IMR-90 (cell line): ENCODE results near the gene ACTR5. TPM values are rescaled to one million over a fixed set of nuclear protein-coding genes. Genes with fewer than 3 reads are reported as not detected.

ENCODE experiments used
- ATAC-seq: fragments of 200-7000 bp; cut with Tn5 transposase; 2 replicates; pipeline ENCODE4 v1.9.1; 2020; ENCODE audit warnings: low read depth, mild to moderate bottlenecking, moderate library complexity
- BruUV-seq: library from RNA; stranded (reverse); fragments of 400-500 nt; replicated peaks from 2 replicates; lab custom pipeline; 2021; lab: Mats Ljungman, UMichigan
- CTCF ChIA-PET: fragments of 300-600 bp; formaldehyde crosslinking; extraction: SDS; loops from one replicate; lab custom pipeline; 2021; ENCODE audit warnings: antibody characterized with exemption; lab: Yijun Ruan, JAX
- POLR2A ChIA-PET: fragments of 300-600 bp; sonication (Branson Sonifier 250); formaldehyde crosslinking; loops from one replicate; lab custom pipeline; 2022; ENCODE audit warnings: antibody characterized with exemption; ENCODE audit not compliant: unreplicated experiment; lab: Charles Lee
- DNase-seq: peaks from one replicate; pipeline ENCODE4 v3.0.0; 2013
- H2AFZ ChIP-seq: replicated peaks from 2 replicates; pipeline ENCODE3; 2013; ENCODE audit warnings: low read length, mild to moderate bottlenecking; ENCODE audit not compliant: poor library complexity
- H2AK5ac ChIP-seq: 2 replicates; pipeline ENCODE4 v1.6.1; 2013; ENCODE audit warnings: low read depth, low read length, inconsistent platforms
- H2AK9ac ChIP-seq: replicated peaks from 2 replicates; pipeline ENCODE3; 2013; ENCODE audit warnings: mild to moderate bottlenecking, low read depth, low read length, moderate library complexity; ENCODE audit not compliant: poor library complexity
- H2BK120ac ChIP-seq: 2 replicates; pipeline ENCODE4 v1.6.1; 2013; ENCODE audit warnings: low read depth, low read length, inconsistent platforms
- H2BK15ac ChIP-seq: 3 replicates; pipeline ENCODE4 v1.6.1; 2013; ENCODE audit warnings: low read depth, low read length, inconsistent platforms
- H2BK20ac ChIP-seq: 2 replicates; pipeline ENCODE4 v1.6.1; 2013; ENCODE audit warnings: low read depth, mild to moderate bottlenecking, inconsistent platforms, low read length, moderate library complexity
- H2BK5ac ChIP-seq: 2 replicates; pipeline ENCODE4 v1.6.1; 2013; ENCODE audit warnings: mild to moderate bottlenecking, low read depth, low read length, inconsistent platforms; ENCODE audit not compliant: poor library complexity, severe bottlenecking
- H3K14ac ChIP-seq: replicated peaks from 2 replicates; pipeline ENCODE4 v1.6.1; 2013; ENCODE audit warnings: low read depth, low read length, inconsistent platforms
- H3K18ac ChIP-seq: 2 replicates; pipeline ENCODE4 v1.6.1; 2013; ENCODE audit warnings: low read depth, low read length, control low read depth
- H3K23ac ChIP-seq: 2 replicates; pipeline ENCODE4 v1.6.1; 2013; ENCODE audit warnings: low read depth, low read length, inconsistent platforms
- H3K27ac ChIP-seq: 2 replicates; pipeline ENCODE4 v1.5.1; 2013; ENCODE audit warnings: mild to moderate bottlenecking, control low read depth, low read length; ENCODE audit not compliant: insufficient read depth
- H3K27me3 ChIP-seq: 2 replicates; pipeline ENCODE4 v1.6.1; 2013; ENCODE audit warnings: low read length; ENCODE audit not compliant: control insufficient read depth, insufficient read depth
- H3K36me3 ChIP-seq: 2 replicates; pipeline ENCODE4 v1.6.1; 2013; ENCODE audit warnings: low read length, mixed read lengths; ENCODE audit not compliant: control insufficient read depth, insufficient read depth
- H3K4ac ChIP-seq: 2 replicates; pipeline ENCODE4 v1.6.1; 2013; ENCODE audit warnings: low read depth, low read length, inconsistent platforms
- H3K4me1 ChIP-seq: 2 replicates; pipeline ENCODE4 v1.6.1; 2013; ENCODE audit warnings: low read length, mixed read lengths; ENCODE audit not compliant: control insufficient read depth, insufficient read depth
- H3K4me2 ChIP-seq: 2 replicates; pipeline ENCODE4 v1.6.1; 2013; ENCODE audit warnings: low read depth, mild to moderate bottlenecking, control low read depth, low read length, moderate library complexity
- H3K4me3 ChIP-seq: 2 replicates; pipeline ENCODE4 v1.5.1; 2013; ENCODE audit warnings: low read depth, mild to moderate bottlenecking, control low read depth, low read length, moderate library complexity; ENCODE audit not compliant: insufficient read depth
- H3K56ac ChIP-seq: 2 replicates; pipeline ENCODE4 v1.6.1; 2013; ENCODE audit warnings: low read length, inconsistent platforms; ENCODE audit not compliant: insufficient read depth; ENCODE audit errors: extremely low read depth
- H3K79me1 ChIP-seq, 2 experiments: 2 replicates each; pipeline ENCODE4 v1.6.1; 2013; ENCODE audit warnings: low read length in 2 of 2, inconsistent platforms in 1 of 2, low read depth in 1 of 2
- H3K9ac ChIP-seq: 2 replicates; pipeline ENCODE4 v1.6.1; 2013; ENCODE audit warnings: low read depth, low read length, control low read depth
- H3K9me1 ChIP-seq: 2 replicates; pipeline ENCODE4 v1.6.1; 2013; ENCODE audit warnings: low read length, inconsistent platforms; ENCODE audit not compliant: insufficient read depth
- H3K9me3 ChIP-seq: 2 replicates; pipeline ENCODE4 v1.6.1; 2013; ENCODE audit warnings: low read length; ENCODE audit not compliant: control insufficient read depth, insufficient read depth
- H4K20me1 ChIP-seq: 2 replicates; pipeline ENCODE4 v1.6.1; 2013; ENCODE audit warnings: low read length, inconsistent platforms; ENCODE audit not compliant: insufficient read depth
- H4K5ac ChIP-seq: 2 replicates; pipeline ENCODE4 v1.6.1; 2013; ENCODE audit warnings: mild to moderate bottlenecking, low read depth, low read length, control low read depth
- H4K8ac ChIP-seq, 2 experiments: 2 replicates each; pipeline ENCODE4 v1.6.1; 2013; ENCODE audit warnings: low read depth in 2 of 2, low read length in 2 of 2, control low read depth in 1 of 2, inconsistent platforms in 1 of 2
- H4K91ac ChIP-seq: 2 replicates; pipeline ENCODE4 v1.6.1; 2013; ENCODE audit warnings: low read depth, low read length, inconsistent platforms; ENCODE audit not compliant: insufficient read depth
- CEBPB ChIP-seq: IDR thresholded peaks from 2 replicates; pipeline ENCODE4 v1.6.1; 2012; ENCODE audit warnings: low read depth, low read length, improper control_type of control experiment
- CHD1 ChIP-seq: IDR thresholded peaks from 2 replicates; pipeline ENCODE4 v1.6.1; 2012; ENCODE audit warnings: low read depth, low read length, improper control_type of control experiment
- MAZ ChIP-seq: IDR thresholded peaks from 2 replicates; pipeline ENCODE4 v1.6.1; 2012; ENCODE audit warnings: low read depth, mild to moderate bottlenecking, low read length, improper control_type of control experiment, moderate library complexity, borderline replicate concordance
- MXI1 ChIP-seq: IDR thresholded peaks from 2 replicates; pipeline ENCODE4 v1.6.1; 2012; ENCODE audit warnings: low read depth, mild to moderate bottlenecking, low read length, moderate library complexity, borderline replicate concordance
- NFE2L2 ChIP-seq: fragments of 150-350 bp; IDR thresholded peaks from 2 replicates; pipeline ENCODE4 v1.6.1; 2016; ENCODE audit warnings: low read depth, mild to moderate bottlenecking, low read length
- POLR2A ChIP-seq: IDR thresholded peaks from 2 replicates; pipeline ENCODE4 v1.6.1; 2012; ENCODE audit warnings: mild to moderate bottlenecking, low read depth, low read length
- RCOR1 ChIP-seq: IDR thresholded peaks from 2 replicates; pipeline ENCODE4 v1.6.1; 2012; ENCODE audit warnings: mild to moderate bottlenecking, low read length, improper control_type of control experiment; ENCODE audit not compliant: insufficient replicate concordance
- RFX5 ChIP-seq: IDR thresholded peaks from 2 replicates; pipeline ENCODE4 v1.8.0; 2012; ENCODE audit warnings: low read depth, mild to moderate bottlenecking, low read length, moderate library complexity
- USF2 ChIP-seq: fragments of 150-350 bp; IDR thresholded peaks from 2 replicates; pipeline ENCODE4 v1.6.1; 2017; ENCODE audit warnings: mild to moderate bottlenecking, antibody characterized with exemption, low read length, low read depth
- WGBS, 2 experiments: methylation state at CpG; one replicate each; pipeline versions ENCODE4 v1.1.5 to v1.1.7; 2013; ENCODE audit warnings: missing lambda C conversion rate in 2 of 2; ENCODE audit not compliant: insufficient read length in 1 of 2; ENCODE audit errors: extremely low coverage in 2 of 2; 5-methylcytosine and 5-hydroxymethylcytosine counted together
- dilution Hi-C: fragments of 300-500 bp; cut with HindIII; formaldehyde crosslinking; loops from one replicate; pipeline ENCODE4 v1.14.3; 2018; ENCODE audit warnings: low sequenced_read_pairs; ENCODE audit not compliant: unreplicated experiment
- in situ Hi-C: fragments of 300-500 bp; cut with MboI; formaldehyde crosslinking; loops from 3 replicates; pipeline ENCODE4 v1.14.3; 2019; ENCODE audit warnings: low sequenced_read_pairs, inconsistent platforms, mixed read lengths
- intact Hi-C: fragments of 100-400 bp; cut with micrococcal nuclease; formaldehyde crosslinking; loops from 2 replicates; pipeline ENCODE4 v1.10.0; 2022
- polyA plus RNA-seq, 3 experiments: library from polyadenylated mRNA; depleted of rRNA; stranded (reverse); fragments of >200 nt; gene quantifications; 2 replicates each; pipeline ENCODE4 v1.2.3, GENCODE V29; 2012; ENCODE audit warnings: low replicate concordance in 1 of 3
- total RNA-seq: library from RNA; depleted of rRNA; stranded (reverse); fragments of >200 nt; gene quantifications from 2 replicates; pipeline ENCODE4 v1.2.3, GENCODE V29; 2012
- TF ChIP-seq, protein P1 (sequence below): fragments of 150-350 bp; IDR thresholded peaks from 2 replicates; pipeline ENCODE4 v1.6.1; 2016; ENCODE audit warnings: low read depth, mild to moderate bottlenecking, low read length, moderate library complexity, borderline replicate concordance

The ACTR5 gene
- total and polyA plus RNA-seq, 2 of the 4 experiments (the other 2 are of a cell fraction) = 5.9 to 6.6 TPM

DNA sequence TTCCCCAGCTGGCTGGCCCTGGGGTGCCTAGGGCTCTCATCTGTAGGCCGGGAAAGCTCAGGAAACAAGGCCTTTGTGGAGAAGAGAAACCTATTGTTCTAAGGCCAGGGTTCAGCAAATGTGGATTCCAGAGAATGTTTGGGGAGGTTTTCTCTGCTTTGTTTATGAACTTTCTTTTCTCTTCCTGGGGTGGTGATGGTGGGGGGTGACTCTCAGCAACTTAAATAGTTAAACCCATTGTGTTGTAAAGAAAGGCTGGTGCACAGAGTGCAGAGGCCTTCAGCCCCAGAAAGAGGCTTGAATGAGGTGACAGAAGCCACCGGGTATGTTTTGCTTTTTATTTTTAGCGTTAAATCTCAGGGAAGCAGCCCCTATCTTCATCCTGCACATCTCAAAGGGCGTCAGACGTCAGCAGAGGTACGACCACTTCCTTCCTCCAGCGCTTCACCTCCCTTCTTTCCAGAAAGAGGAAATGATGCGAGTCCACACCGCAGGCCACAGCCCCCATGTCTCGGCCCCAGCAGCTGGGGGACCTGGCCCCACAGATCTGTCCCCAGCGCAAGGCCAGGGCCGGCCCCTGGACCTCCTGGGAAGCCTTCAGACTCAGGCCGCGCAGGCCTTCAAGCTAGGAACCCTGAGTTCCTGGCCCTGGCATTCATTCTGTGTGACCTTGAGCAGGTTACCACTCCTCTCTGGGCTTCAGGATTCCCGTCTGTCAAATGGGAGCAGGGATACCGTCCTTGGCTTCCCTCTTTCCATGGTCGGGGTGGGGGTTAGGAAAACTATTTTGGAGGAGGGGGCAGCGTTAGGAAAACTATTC is 56.6 kb downstream of the ACTR5 start:
- H3K14ac ChIP-seq = no peak overlapping the region
- H2AK5ac ChIP-seq = no peak overlapping the region
- 32% methylated on average over 8 of the region's 18 CpGs; no CpG with 5 or more reads in 1 of the 2 experiments for WGBS, 2 experiments

More for the DNA sequence above, 56.6 kb downstream of the ACTR5 start:
- H4K8ac ChIP-seq = no peak overlapping the region
- H3K27me3 ChIP-seq = peaks cover 50% of the 10 kb centered on the region
- no peak for ATAC-seq
- BruUV-seq = no TSS peak
- H2BK5ac ChIP-seq = no peak overlapping the region
- no peaks in the 10 kb centered on the region for H3K79me1 ChIP-seq
- no peak overlapping the region for H2BK20ac ChIP-seq
- H4K20me1 ChIP-seq = no peaks in the 10 kb centered on the region
- no peak overlapping the region; the same call in 1 of the 2 replicates for H3K4me2 ChIP-seq
- TF ChIP-seq CHD1 = no peak
- TF ChIP-seq RCOR1 = no peak
- TF ChIP-seq, protein P1, sequence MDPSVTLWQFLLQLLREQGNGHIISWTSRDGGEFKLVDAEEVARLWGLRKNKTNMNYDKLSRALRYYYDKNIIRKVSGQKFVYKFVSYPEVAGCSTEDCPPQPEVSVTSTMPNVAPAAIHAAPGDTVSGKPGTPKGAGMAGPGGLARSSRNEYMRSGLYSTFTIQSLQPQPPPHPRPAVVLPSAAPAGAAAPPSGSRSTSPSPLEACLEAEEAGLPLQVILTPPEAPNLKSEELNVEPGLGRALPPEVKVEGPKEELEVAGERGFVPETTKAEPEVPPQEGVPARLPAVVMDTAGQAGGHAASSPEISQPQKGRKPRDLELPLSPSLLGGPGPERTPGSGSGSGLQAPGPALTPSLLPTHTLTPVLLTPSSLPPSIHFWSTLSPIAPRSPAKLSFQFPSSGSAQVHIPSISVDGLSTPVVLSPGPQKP = no peak
- TF ChIP-seq USF2 = no peak
- no peak for TF ChIP-seq MAZ
- no peak for TF ChIP-seq RFX5
- TF ChIP-seq CEBPB = no peak
- no peak for TF ChIP-seq NFE2L2
- TF ChIP-seq POLR2A = no peak
- TF ChIP-seq MXI1 = no peak
- peak overlapping the region; percentile 28 for H2AK9ac ChIP-seq
- H2BK15ac ChIP-seq = no peak overlapping the region
- H3K9ac ChIP-seq = no peak overlapping the region
- H4K5ac ChIP-seq = no peak overlapping the region
- no peak overlapping the region for H2BK120ac ChIP-seq
- H3K27ac ChIP-seq = no peak overlapping the region
- in situ Hi-C loops = no loop called here
- no peak overlapping the region for H3K4ac ChIP-seq
- H3K36me3 ChIP-seq = no peaks in the 10 kb centered on the region
- H3K18ac ChIP-seq = no peak overlapping the region
- no peak for DNase-seq
- H3K56ac ChIP-seq = no peak overlapping the region
- no peak overlapping the region for H3K23ac ChIP-seq
- no peaks in the 10 kb centered on the region for H3K9me1 ChIP-seq
- dilution Hi-C loops = no loop called here
- no peaks in the 10 kb centered on the region for H3K4me1 ChIP-seq
- ChIA-PET CTCF (no interaction called here), POLR2A (no interaction called here)
- peak overlapping the region; percentile 58 for H2AFZ ChIP-seq
- H4K91ac ChIP-seq = no peak overlapping the region
- no peaks in the 10 kb centered on the region for H3K9me3 ChIP-seq
- no peak overlapping the region for H3K4me3 ChIP-seq
- intact Hi-C loops = no loop called here
